HepG2 (cell line): ENCODE results near the gene EGLN2. TPM values are rescaled to one million over a fixed set of nuclear protein-coding genes. Genes with fewer than 3 reads are reported as not detected.
A peak's percentile ranks its signal among the peaks of the same experiment; 100 is the strongest.

Experiments
- ATAC-seq: fragments of 200-7000 bp; cut with Tn5 transposase; 3 replicates; pipeline ENCODE4 v1.9.1; 2020; ENCODE audit warnings: mild to moderate bottlenecking, moderate library complexity
- BruUV-seq: library from RNA; stranded (reverse); fragments of 400-500 nt; replicated peaks from 2 replicates; lab custom pipeline; 2021; lab: Mats Ljungman, UMichigan
- CTCF ChIA-PET: fragments of 300-600 bp; formaldehyde crosslinking; extraction: SDS; loops from one replicate; lab custom pipeline; 2021; ENCODE audit warnings: low total read pairs, inconsistent platforms, low intra/inter-chr PET ratio; lab: Yijun Ruan, JAX
- POLR2A ChIA-PET: fragments of 350-600 bp; sonication (Branson Sonifier 250); formaldehyde crosslinking; loops from one replicate; lab custom pipeline; 2020; ENCODE audit warnings: antibody characterized with exemption, inconsistent platforms; lab: Yijun Ruan, JAX
- DNase-seq: peaks from one replicate; pipeline ENCODE4 v3.0.0-alpha.2; 2015; ENCODE audit warnings: low spot score
- FAIRE-seq: peaks from 3 replicates; lab custom pipeline; 2011; peaks lifted over from hg19 to GRCh38; lab: Jason Lieb, UNC
- H2AFZ ChIP-seq: one replicate; pipeline ENCODE4 v1.6.1; 2011; ENCODE audit warnings: low read length, inconsistent platforms
- H3K27ac ChIP-seq: fragments of 300-600 bp; 3 replicates; pipeline ENCODE4 v1.8.0; 2011; ENCODE audit warnings: mixed run types, mild to moderate bottlenecking, mixed read lengths, low read length, inconsistent platforms; ENCODE audit not compliant: insufficient read depth; ENCODE audit errors: extremely low read length
- H3K27me3 ChIP-seq, 2 experiments: fragments of 200-600 bp in 1 of 2; 2 replicates in 1 of 2; 3 replicates in 1 of 2; pipeline versions ENCODE4 v1.6.0 to v1.8.0; 2011; ENCODE audit warnings: low read length in 2 of 2, mild to moderate bottlenecking in 2 of 2, moderate library complexity in 2 of 2, inconsistent platforms in 1 of 2; ENCODE audit not compliant: insufficient read depth in 2 of 2, control insufficient read depth in 1 of 2
- H3K36me3 ChIP-seq, 2 experiments: fragments of 200-600 bp in 1 of 2; replicated peaks in 1 of 2; 2 replicates in 1 of 2; 3 replicates in 1 of 2; pipeline versions ENCODE4 v1.5.1 to v1.8.0; 2011; ENCODE audit warnings: low read length in 2 of 2, inconsistent platforms in 1 of 2; ENCODE audit not compliant: insufficient read depth in 2 of 2, control insufficient read depth in 1 of 2
- H3K4me1 ChIP-seq: 2 replicates; pipeline ENCODE4 v1.5.1; 2012; ENCODE audit warnings: low read length, inconsistent platforms; ENCODE audit not compliant: insufficient read depth
- H3K4me2 ChIP-seq: 2 replicates; pipeline ENCODE4 v1.6.0; 2011; ENCODE audit warnings: low read depth, low read length, inconsistent platforms
- H3K4me3 ChIP-seq, 3 experiments: fragments of 200-600 bp in 1 of 3; sonication (generic), shearing (Covaris generic) in 1 of 3; replicated peaks in 1 of 3; 2 replicates each; pipeline ENCODE4 v1.5.1; 2011 to 2016; ENCODE audit warnings: low read length in 3 of 3, inconsistent platforms in 2 of 3, low read depth in 2 of 3, mild to moderate bottlenecking in 2 of 3, control low read depth in 1 of 3, mixed read lengths in 1 of 3; ENCODE audit not compliant: insufficient read depth in 1 of 3
- H3K79me2 ChIP-seq: one replicate; pipeline ENCODE4 v1.6.1; 2011; ENCODE audit warnings: low read length, inconsistent platforms; ENCODE audit not compliant: insufficient read depth
- H3K9ac ChIP-seq: 2 replicates; pipeline ENCODE4 v1.6.0; 2011; ENCODE audit warnings: mild to moderate bottlenecking, low read depth, low read length, inconsistent platforms; ENCODE audit not compliant: insufficient read depth
- H3K9me3 ChIP-seq: 2 replicates; pipeline ENCODE4 v1.5.1; 2012; ENCODE audit warnings: mild to moderate bottlenecking, low read length
- H4K20me1 ChIP-seq: 2 replicates; pipeline ENCODE4 v1.6.0; 2011; ENCODE audit warnings: inconsistent platforms, mild to moderate bottlenecking, low read length, moderate library complexity; ENCODE audit not compliant: insufficient read depth
- CHD4 ChIP-seq: fragments of 200-600 bp; sonication (generic); IDR thresholded peaks from 2 replicates; pipeline ENCODE4 v1.7.0; 2017; ENCODE audit warnings: mild to moderate bottlenecking, low read length, borderline replicate concordance
- FOSL1 ChIP-seq: sonication (generic); formaldehyde crosslinking; IDR thresholded peaks from 2 replicates; pipeline ENCODE4 v1.9.0; 2021; ENCODE audit warnings: missing genetic modification reagents, borderline replicate concordance
- FOXK2 ChIP-seq: fragments of 450-650 bp; IDR thresholded peaks from 2 replicates; pipeline ENCODE4 v1.6.1; 2016
- HHEX ChIP-seq: IDR thresholded peaks from 2 replicates; pipeline ENCODE4 v1.6.1; 2016; ENCODE audit warnings: control low read depth
- RAD51 ChIP-seq: fragments of 450-650 bp; IDR thresholded peaks from 2 replicates; pipeline ENCODE4 v1.6.1; 2016; ENCODE audit warnings: borderline replicate concordance
- RFX1 ChIP-seq: fragments of 450-650 bp; IDR thresholded peaks from 2 replicates; pipeline ENCODE4 v1.6.1; 2017
- RFXANK ChIP-seq: IDR thresholded peaks from 2 replicates; pipeline ENCODE4 v1.6.1; 2016
- WIZ ChIP-seq: sonication (generic); formaldehyde crosslinking; IDR thresholded peaks from 2 replicates; pipeline ENCODE4 v1.5.1; 2020; ENCODE audit warnings: mild to moderate bottlenecking, missing genetic modification reagents
- ZNF607 ChIP-seq: sonication (generic); formaldehyde crosslinking; IDR thresholded peaks from 2 replicates; pipeline ENCODE4 v1.5.1; 2020; ENCODE audit warnings: missing genetic modification reagents, mild to moderate bottlenecking, borderline replicate concordance
- WGBS: methylation state at CpG from one replicate; pipeline ENCODE4 v1.1.6; 2017; ENCODE audit warnings: low lambda C conversion rate; 5-methylcytosine and 5-hydroxymethylcytosine counted together
- in situ Hi-C: cut with HindIII; loops from 2 replicates; pipeline ENCODE4 v1.10.0; 2017; ENCODE audit warnings: low pct_unique_long_range_greater_than_20kb; ENCODE audit not compliant: extremely low pct_ligation_motif_present
- intact Hi-C: fragments of 100-400 bp; cut with micrococcal nuclease; formaldehyde crosslinking; loops from one replicate; pipeline ENCODE4 v1.10.0; 2022; ENCODE audit not compliant: unreplicated experiment
- polyA plus RNA-seq, 8 experiments: library from polyadenylated mRNA; depleted of rRNA in 3 of 8; stranded (reverse) in 7 of 8; unstranded in 1 of 8; fragments of >200 nt; fragmentation: Illumina TruSeq in 4 of 8; extraction: Trizol in 4 of 8; gene quantifications; 2 replicates each; pipeline versions ENCODE4 v1.2.1 to v1.2.3, GENCODE V29; 2011 to 2016; ENCODE audit warnings: low read depth in 4 of 8, missing spikeins in 1 of 8, mixed read lengths in 1 of 8; ENCODE audit not compliant: insufficient read depth in 1 of 8
- total RNA-seq, 5 experiments: library from RNA; depleted of rRNA; stranded (reverse); fragments of >200 nt; fragmentation: Illumina TruSeq; extraction: Trizol; gene quantifications; 2 replicates each; pipeline ENCODE4 v1.2.3, GENCODE V29; 2016; ENCODE audit warnings: low read depth in 1 of 5
- TF ChIP-seq, protein P1 (sequence below): sonication (generic); formaldehyde crosslinking; IDR thresholded peaks from 2 replicates; pipeline ENCODE4 v1.5.0; 2020; ENCODE audit warnings: mild to moderate bottlenecking, missing genetic modification reagents
- TF ChIP-seq, protein P2 (sequence below): sonication (generic); formaldehyde crosslinking; conservative IDR thresholded peaks from 2 replicates; pipeline ENCODE4 v1.4.0; 2020; ENCODE audit warnings: mild to moderate bottlenecking, missing genetic modification reagents, moderate library complexity
- TF ChIP-seq, protein P3 (sequence below): sonication (generic); formaldehyde crosslinking; conservative IDR thresholded peaks from 2 replicates; pipeline ENCODE4 v1.8.0; 2022; ENCODE audit warnings: missing genetic modification reagents
- TF ChIP-seq, protein P4 (sequence below): sonication (generic); formaldehyde crosslinking; IDR thresholded peaks from 2 replicates; pipeline ENCODE4 v1.4.0; 2020; ENCODE audit warnings: missing genetic modification reagents

EGLN2 gene
- total and polyA plus RNA-seq, 2 of the 13 experiments (the other 11 are each of a cell fraction or from before 2014, with no cell fraction given) = 16.5 to 40.8 TPM

DNA sequence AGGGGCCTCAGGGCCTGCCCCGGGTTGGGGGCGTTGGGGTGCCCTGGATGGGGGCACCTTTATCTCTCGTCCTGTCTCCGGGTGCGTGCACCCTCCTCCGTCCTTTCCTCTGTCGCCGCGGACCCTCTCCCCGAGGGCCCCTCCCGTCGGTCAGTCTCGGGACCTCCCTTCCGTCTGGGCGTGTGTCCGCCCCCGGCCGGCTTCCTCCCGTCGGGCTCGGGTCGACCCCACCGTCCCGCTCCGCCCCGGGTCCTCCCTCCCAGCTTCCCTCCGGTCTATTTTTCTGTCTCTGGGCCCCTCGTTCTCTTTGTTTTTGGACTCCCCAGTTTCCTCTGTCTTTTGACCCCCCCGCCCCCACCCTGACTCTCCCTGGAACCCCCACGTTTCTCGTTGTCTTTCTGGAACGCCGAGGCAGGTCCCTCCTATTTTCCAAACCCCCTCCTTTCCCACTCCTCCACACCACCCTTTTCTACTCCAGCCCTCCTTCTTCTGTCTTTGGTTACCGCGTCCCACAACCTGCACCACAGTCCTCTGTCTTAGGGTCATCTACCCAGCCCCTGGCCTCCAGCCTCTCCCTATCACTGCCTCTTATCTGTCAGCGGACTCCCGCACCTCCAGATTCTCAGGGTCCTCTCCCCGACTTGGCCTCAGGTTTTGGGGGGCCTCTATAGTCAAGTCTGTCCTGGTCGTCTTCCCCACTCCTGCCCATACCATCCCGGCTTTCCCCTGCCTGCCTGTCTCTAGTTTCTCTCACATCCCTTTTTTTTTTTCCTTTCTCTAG lies 757 bp downstream of the EGLN2 start:
- Histone ChIP-seq H3K79me2 (peaks cover 30% of the 10 kb centered on the region), H3K4me2 (peak overlapping the region; percentile 91), H4K20me1 (peaks cover 2% of the 10 kb centered on the region; the same call in 1 of the 2 replicates), H2AFZ (no peak overlapping the region), H3K36me3 (peaks cover 3 to 4% of the 10 kb centered on the region in 2 experiments; a peak in 2 of 5 replicates), H3K4me3 (peak overlapping the region; percentile 77 to 94 (median 93)), H3K27me3 (no peaks in the 10 kb centered on the region; a peak in 1 of 5 replicates), H3K9ac (peak overlapping the region; percentile 90), H3K9me3 (no peaks in the 10 kb centered on the region), H3K27ac (peak overlapping the region; percentile 75), H3K4me1 (peaks cover 62% of the 10 kb centered on the region)
- ChIA-PET POLR2A (interaction anchor here (1.5 to 3.5 kb wide), 6 partner anchors 8 to 374 kb away, joined by 3 to 67 read pairs (median 11); partner anchors contain the start of genes ACTMAP, RAB4B, SERTAD1 and SNRPA), CTCF (no interaction called here)
- intact Hi-C loops (no loop called here), in situ Hi-C loops (no loop called here)
- no peak for ATAC-seq
- no peak for DNase-seq
- no peak for FAIRE-seq
- WGBS = 11% methylated on average over 22 of the region's 40 CpGs
- no TSS peak for BruUV-seq
- TF ChIP-seq HHEX (no peak), CHD4 (no peak), FOSL1 (CRISPR knock-in tag) (no peak), FOXK2 (no peak), ZNF607 (CRISPR knock-in tag) (no peak), RFXANK (CRISPR knock-in tag) (no peak), RFX1 (no peak), RAD51 (no peak), WIZ (CRISPR knock-in tag) (no peak)
- TF ChIP-seq, protein P1, sequence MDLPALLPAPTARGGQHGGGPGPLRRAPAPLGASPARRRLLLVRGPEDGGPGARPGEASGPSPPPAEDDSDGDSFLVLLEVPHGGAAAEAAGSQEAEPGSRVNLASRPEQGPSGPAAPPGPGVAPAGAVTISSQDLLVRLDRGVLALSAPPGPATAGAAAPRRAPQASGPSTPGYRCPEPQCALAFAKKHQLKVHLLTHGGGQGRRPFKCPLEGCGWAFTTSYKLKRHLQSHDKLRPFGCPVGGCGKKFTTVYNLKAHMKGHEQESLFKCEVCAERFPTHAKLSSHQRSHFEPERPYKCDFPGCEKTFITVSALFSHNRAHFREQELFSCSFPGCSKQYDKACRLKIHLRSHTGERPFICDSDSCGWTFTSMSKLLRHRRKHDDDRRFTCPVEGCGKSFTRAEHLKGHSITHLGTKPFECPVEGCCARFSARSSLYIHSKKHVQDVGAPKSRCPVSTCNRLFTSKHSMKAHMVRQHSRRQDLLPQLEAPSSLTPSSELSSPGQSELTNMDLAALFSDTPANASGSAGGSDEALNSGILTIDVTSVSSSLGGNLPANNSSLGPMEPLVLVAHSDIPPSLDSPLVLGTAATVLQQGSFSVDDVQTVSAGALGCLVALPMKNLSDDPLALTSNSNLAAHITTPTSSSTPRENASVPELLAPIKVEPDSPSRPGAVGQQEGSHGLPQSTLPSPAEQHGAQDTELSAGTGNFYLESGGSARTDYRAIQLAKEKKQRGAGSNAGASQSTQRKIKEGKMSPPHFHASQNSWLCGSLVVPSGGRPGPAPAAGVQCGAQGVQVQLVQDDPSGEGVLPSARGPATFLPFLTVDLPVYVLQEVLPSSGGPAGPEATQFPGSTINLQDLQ = no peak
- TF ChIP-seq, protein P2, sequence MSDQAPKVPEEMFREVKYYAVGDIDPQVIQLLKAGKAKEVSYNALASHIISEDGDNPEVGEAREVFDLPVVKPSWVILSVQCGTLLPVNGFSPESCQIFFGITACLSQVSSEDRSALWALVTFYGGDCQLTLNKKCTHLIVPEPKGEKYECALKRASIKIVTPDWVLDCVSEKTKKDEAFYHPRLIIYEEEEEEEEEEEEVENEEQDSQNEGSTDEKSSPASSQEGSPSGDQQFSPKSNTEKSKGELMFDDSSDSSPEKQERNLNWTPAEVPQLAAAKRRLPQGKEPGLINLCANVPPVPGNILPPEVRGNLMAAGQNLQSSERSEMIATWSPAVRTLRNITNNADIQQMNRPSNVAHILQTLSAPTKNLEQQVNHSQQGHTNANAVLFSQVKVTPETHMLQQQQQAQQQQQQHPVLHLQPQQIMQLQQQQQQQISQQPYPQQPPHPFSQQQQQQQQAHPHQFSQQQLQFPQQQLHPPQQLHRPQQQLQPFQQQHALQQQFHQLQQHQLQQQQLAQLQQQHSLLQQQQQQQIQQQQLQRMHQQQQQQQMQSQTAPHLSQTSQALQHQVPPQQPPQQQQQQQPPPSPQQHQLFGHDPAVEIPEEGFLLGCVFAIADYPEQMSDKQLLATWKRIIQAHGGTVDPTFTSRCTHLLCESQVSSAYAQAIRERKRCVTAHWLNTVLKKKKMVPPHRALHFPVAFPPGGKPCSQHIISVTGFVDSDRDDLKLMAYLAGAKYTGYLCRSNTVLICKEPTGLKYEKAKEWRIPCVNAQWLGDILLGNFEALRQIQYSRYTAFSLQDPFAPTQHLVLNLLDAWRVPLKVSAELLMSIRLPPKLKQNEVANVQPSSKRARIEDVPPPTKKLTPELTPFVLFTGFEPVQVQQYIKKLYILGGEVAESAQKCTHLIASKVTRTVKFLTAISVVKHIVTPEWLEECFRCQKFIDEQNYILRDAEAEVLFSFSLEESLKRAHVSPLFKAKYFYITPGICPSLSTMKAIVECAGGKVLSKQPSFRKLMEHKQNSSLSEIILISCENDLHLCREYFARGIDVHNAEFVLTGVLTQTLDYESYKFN (CRISPR knock-in tag) = no peak
- TF ChIP-seq, protein P3, sequence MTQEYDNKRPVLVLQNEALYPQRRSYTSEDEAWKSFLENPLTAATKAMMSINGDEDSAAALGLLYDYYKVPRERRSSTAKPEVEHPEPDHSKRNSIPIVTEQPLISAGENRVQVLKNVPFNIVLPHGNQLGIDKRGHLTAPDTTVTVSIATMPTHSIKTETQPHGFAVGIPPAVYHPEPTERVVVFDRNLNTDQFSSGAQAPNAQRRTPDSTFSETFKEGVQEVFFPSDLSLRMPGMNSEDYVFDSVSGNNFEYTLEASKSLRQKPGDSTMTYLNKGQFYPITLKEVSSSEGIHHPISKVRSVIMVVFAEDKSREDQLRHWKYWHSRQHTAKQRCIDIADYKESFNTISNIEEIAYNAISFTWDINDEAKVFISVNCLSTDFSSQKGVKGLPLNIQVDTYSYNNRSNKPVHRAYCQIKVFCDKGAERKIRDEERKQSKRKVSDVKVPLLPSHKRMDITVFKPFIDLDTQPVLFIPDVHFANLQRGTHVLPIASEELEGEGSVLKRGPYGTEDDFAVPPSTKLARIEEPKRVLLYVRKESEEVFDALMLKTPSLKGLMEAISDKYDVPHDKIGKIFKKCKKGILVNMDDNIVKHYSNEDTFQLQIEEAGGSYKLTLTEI (CRISPR knock-in tag) = no peak
- TF ChIP-seq, protein P4, sequence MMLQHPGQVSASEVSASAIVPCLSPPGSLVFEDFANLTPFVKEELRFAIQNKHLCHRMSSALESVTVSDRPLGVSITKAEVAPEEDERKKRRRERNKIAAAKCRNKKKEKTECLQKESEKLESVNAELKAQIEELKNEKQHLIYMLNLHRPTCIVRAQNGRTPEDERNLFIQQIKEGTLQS (CRISPR knock-in tag) = no peak
